ENCODE measurements around the gene SCAI. TPM values are rescaled to one million over a fixed set of nuclear protein-coding genes. Genes with fewer than 3 reads are reported as not detected.
"Not testable (repeated sequence)": the region's sequence is repeated elsewhere in the genome, so short reads cannot be mapped to it uniquely, and the experiment has no call there.

SCAI gene
- total RNA-seq, 1 donor from 2014 or later = 14.3 TPM

GRCh38 chr9:124940894-124941678 is 202.2 kb downstream of the SCAI start, which contains the start of gene GOLGA1:
GOLGA1 (minus strand) TSS chr9:124941083; CDS start chr9:124938711, 2,372 bp downstream.
- peak; percentile 92 for DNase-seq

GRCh38 chr9:124940521-124940893 is 202.8 kb downstream of the SCAI start:
- DNase-seq = peak; percentile 46

- no peak for DNase-seq
Observed at GRCh38 chr9:124939944-124940343, 203.4 kb downstream of the SCAI start.

- DNase-seq = no peak
Observed at GRCh38 chr9:124934290-124934689, 209.0 kb downstream of the SCAI start.

GRCh38 chr9:124932333-124932732 is 211.0 kb downstream of the SCAI start:
- no peak for DNase-seq

GRCh38 chr9:124929464-124929863 is 213.9 kb downstream of the SCAI start:
- no peak for DNase-seq

- DNase-seq = no peak
Observed at GRCh38 chr9:124928116-124928515, 215.2 kb downstream of the SCAI start.

GRCh38 chr9:124920394-124920793 is 222.9 kb downstream of the SCAI start:
- DNase-seq = not testable (repeated sequence)

GRCh38 chr9:124914753-124915405 is 228.4 kb downstream of the SCAI start:
- DNase-seq = no peak

- no peak for DNase-seq
Observed at GRCh38 chr9:124913378-124913777, 229.9 kb downstream of the SCAI start.

- DNase-seq = no peak
Observed at GRCh38 chr9:124911766-124912165, 231.6 kb downstream of the SCAI start.

- no peak for DNase-seq
Observed at GRCh38 chr9:124908098-124908497, 235.2 kb downstream of the SCAI start.

GRCh38 chr9:124906966-124907365 is 236.4 kb downstream of the SCAI start:
- no peak for DNase-seq

GRCh38 chr9:124899845-124900244 is 243.5 kb downstream of the SCAI start:
- DNase-seq = no peak

GRCh38 chr9:124897570-124898460 is 245.5 kb downstream of the SCAI start:
- DNase-seq = no peak

- DNase-seq = no peak
Observed at GRCh38 chr9:124894741-124895170, 248.6 kb downstream of the SCAI start.

GRCh38 chr9:124894035-124894740 is 249.1 kb downstream of the SCAI start:
- DNase-seq = no peak

Other genes with a start within 250 kb of the SCAI start
- gene GOLGA1, start 202.4 kb downstream of the SCAI start, total RNA-seq = 13.5 TPM
- gene PPP6C, start 46.3 kb upstream of the SCAI start, total RNA-seq = 15.0 TPM
- gene RABEPK, start 57.0 kb upstream of the SCAI start, total RNA-seq = 13.5 TPM
- 89.9 TPM for gene HSPA5, start 97.8 kb upstream of the SCAI start, total RNA-seq
- gene GAPVD1, start 118.3 kb upstream of the SCAI start, total RNA-seq = 71.0 TPM